Mesenchymal stem cell (in vitro differentiated cells and primary cell): ENCODE results near the gene TXNL4B.

ENCODE experiments used
- DNase-seq: peaks from one replicate; pipeline ENCODE4 v3.0.0-alpha.2; 2013
- H2AFZ ChIP-seq: one replicate; pipeline ENCODE4 v1.6.1; 2013; ENCODE audit warnings: low read depth, mild to moderate bottlenecking, control low read depth, inconsistent platforms, low read length, moderate library complexity
- H2AK5ac ChIP-seq: 2 replicates; pipeline ENCODE4 v1.6.1; 2013; ENCODE audit warnings: low read length, moderate library complexity, mild to moderate bottlenecking, inconsistent platforms; ENCODE audit not compliant: severe bottlenecking
- H2BK120ac ChIP-seq: one replicate; pipeline ENCODE4 v1.6.1; 2013; ENCODE audit warnings: low read depth, mild to moderate bottlenecking, inconsistent platforms, low read length, moderate library complexity
- H2BK12ac ChIP-seq, 2 experiments: one replicate each; pipeline ENCODE4 v1.6.1; 2013; ENCODE audit warnings: inconsistent platforms in 2 of 2, low read length in 2 of 2, mild to moderate bottlenecking in 2 of 2, moderate library complexity in 2 of 2, control low read depth in 1 of 2
- H2BK15ac ChIP-seq: one replicate; pipeline ENCODE4 v1.6.1; 2013; ENCODE audit warnings: mild to moderate bottlenecking, low read depth, inconsistent platforms; ENCODE audit not compliant: poor library complexity, severe bottlenecking
- H2BK5ac ChIP-seq: 2 replicates; pipeline ENCODE4 v1.6.1; 2013; ENCODE audit warnings: low read depth, mild to moderate bottlenecking, low read length, control low read depth, inconsistent platforms; ENCODE audit not compliant: poor library complexity, severe bottlenecking
- H3K14ac ChIP-seq, 2 experiments: one replicate each; pipeline ENCODE4 v1.6.1; 2013; ENCODE audit warnings: inconsistent platforms in 2 of 2, low read length in 2 of 2, control low read depth in 1 of 2, mild to moderate bottlenecking in 1 of 2, moderate library complexity in 1 of 2
- H3K18ac ChIP-seq, 2 experiments: one replicate each; pipeline ENCODE4 v1.6.1; 2013; ENCODE audit warnings: inconsistent platforms in 2 of 2, low read length in 2 of 2, control low read depth in 1 of 2, low read depth in 1 of 2, mild to moderate bottlenecking in 1 of 2
- H3K23ac ChIP-seq, 2 experiments: one replicate each; pipeline ENCODE4 v1.6.1; 2013; ENCODE audit warnings: inconsistent platforms in 2 of 2, low read length in 2 of 2, mild to moderate bottlenecking in 2 of 2, moderate library complexity in 2 of 2, control low read depth in 1 of 2
- H3K27ac ChIP-seq: 2 replicates; pipeline ENCODE4 v1.5.1; 2013; ENCODE audit warnings: mild to moderate bottlenecking, moderate library complexity, low read length, control low read depth, inconsistent platforms; ENCODE audit not compliant: poor library complexity, severe bottlenecking
- H3K27me3 ChIP-seq, 2 experiments: 2 replicates each; pipeline versions ENCODE4 v1.6.1 to v1.7.0; 2013; ENCODE audit warnings: low read length in 2 of 2, mild to moderate bottlenecking in 2 of 2, moderate library complexity in 2 of 2, control low read depth in 1 of 2, inconsistent platforms in 1 of 2; ENCODE audit not compliant: control insufficient read depth in 1 of 2, insufficient read depth in 1 of 2
- H3K36me3 ChIP-seq, 2 experiments: 2 replicates each; pipeline versions ENCODE4 v1.6.1 to v1.7.0; 2013; ENCODE audit warnings: low read length in 2 of 2, control low read depth in 1 of 2, inconsistent platforms in 1 of 2, low read depth in 1 of 2, mild to moderate bottlenecking in 1 of 2; ENCODE audit not compliant: insufficient read depth in 2 of 2, control insufficient read depth in 1 of 2
- H3K4ac ChIP-seq, 2 experiments: one replicate each; pipeline ENCODE4 v1.6.1; 2013; ENCODE audit warnings: inconsistent platforms in 2 of 2, low read length in 2 of 2, mild to moderate bottlenecking in 2 of 2, moderate library complexity in 2 of 2, control low read depth in 1 of 2, low read depth in 1 of 2
- H3K4me1 ChIP-seq: 2 replicates; pipeline ENCODE4 v1.6.1; 2013; ENCODE audit warnings: low read depth, low read length, control low read depth; ENCODE audit not compliant: control insufficient read depth, insufficient read depth
- H3K4me2 ChIP-seq: 2 replicates; pipeline ENCODE4 v1.6.1; 2013; ENCODE audit warnings: low read length, mild to moderate bottlenecking, inconsistent platforms; ENCODE audit not compliant: poor library complexity, severe bottlenecking
- H3K4me3 ChIP-seq, 2 experiments: 2 replicates each; pipeline versions ENCODE4 v1.5.1 to v1.7.0; 2013; ENCODE audit warnings: low read length in 2 of 2, mild to moderate bottlenecking in 2 of 2, control low read depth in 1 of 2, low read depth in 1 of 2; ENCODE audit not compliant: insufficient read depth in 1 of 2
- H3K79me1 ChIP-seq: replicated peaks from 2 replicates; pipeline ENCODE4 v1.6.1; 2013; ENCODE audit warnings: mild to moderate bottlenecking, control low read depth, low read length, inconsistent platforms; ENCODE audit not compliant: poor library complexity, severe bottlenecking
- H3K9ac ChIP-seq: 2 replicates; pipeline ENCODE4 v1.7.0; 2013; ENCODE audit warnings: mild to moderate bottlenecking, low read length, moderate library complexity
- H3K9me3 ChIP-seq: 2 replicates; pipeline ENCODE4 v1.7.0; 2013; ENCODE audit warnings: mild to moderate bottlenecking, low read length; ENCODE audit not compliant: control insufficient read depth
- H4K8ac ChIP-seq: one replicate; pipeline ENCODE4 v1.6.1; 2013; ENCODE audit warnings: inconsistent platforms, mild to moderate bottlenecking, low read length, moderate library complexity
- H4K91ac ChIP-seq: one replicate; pipeline ENCODE4 v1.6.1; 2013; ENCODE audit warnings: mild to moderate bottlenecking, low read length, inconsistent platforms
- whole genome bisulfite sequencing: methylation state at CpG from one replicate; pipeline ENCODE4 v1.1.7; 2013; ENCODE audit warnings: mixed read lengths; 5-methylcytosine and 5-hydroxymethylcytosine counted together

TXNL4B gene

GRCh38 chr16:72043539-72043938, 49.9 kb downstream of the TXNL4B start:
- H3K23ac ChIP-seq = peak overlapping the region in 1 of 2 experiments; percentile 59
- H3K4me3 ChIP-seq = no peak overlapping the region
- no peak overlapping the region for H3K4me2 ChIP-seq
- H4K91ac ChIP-seq = no peak overlapping the region
- H3K4ac ChIP-seq = no peak overlapping the region
- no peak overlapping the region for H2BK5ac ChIP-seq
- no peak overlapping the region for H2AK5ac ChIP-seq
- H2BK15ac ChIP-seq = no peak overlapping the region
- no peak overlapping the region for H3K14ac ChIP-seq
- no peak overlapping the region for H2BK12ac ChIP-seq
- no peak overlapping the region for H2BK120ac ChIP-seq
- H3K27ac ChIP-seq = no peak overlapping the region
- H3K36me3 ChIP-seq = peaks cover 8 to 26% of the 10 kb centered on the region in 2 experiments
- H3K18ac ChIP-seq = no peak overlapping the region
- no peak overlapping the region for H2AFZ ChIP-seq
- H4K8ac ChIP-seq = no peak overlapping the region
- no peaks in the 10 kb centered on the region for H3K79me1 ChIP-seq
- no peaks in the 10 kb centered on the region for H3K9me3 ChIP-seq
- no peak overlapping the region for H3K9ac ChIP-seq
- no peak for DNase-seq
- no peaks in the 10 kb centered on the region for H3K27me3 ChIP-seq
- no peaks in the 10 kb centered on the region for H3K4me1 ChIP-seq
- 100% methylated on average over 1 of the region's 1 CpG for WGBS

- H2BK15ac ChIP-seq = no peak overlapping the region
- H3K4me3 ChIP-seq = no peak overlapping the region
- no peak overlapping the region for H3K4ac ChIP-seq
- no peak overlapping the region for H2AFZ ChIP-seq
- no peak overlapping the region for H3K18ac ChIP-seq
- H3K79me1 ChIP-seq = no peaks in the 10 kb centered on the region
- H3K23ac ChIP-seq = no peak overlapping the region
- H3K9me3 ChIP-seq = no peaks in the 10 kb centered on the region
- H3K36me3 ChIP-seq = peaks cover 8 to 26% of the 10 kb centered on the region in 2 experiments
- H4K8ac ChIP-seq = no peak overlapping the region
- no peak overlapping the region for H2BK120ac ChIP-seq
- no peaks in the 10 kb centered on the region for H3K4me1 ChIP-seq
- H3K4me2 ChIP-seq = no peak overlapping the region
- H2AK5ac ChIP-seq = no peak overlapping the region
- no peak overlapping the region for H4K91ac ChIP-seq
- H3K27ac ChIP-seq = no peak overlapping the region
- no peaks in the 10 kb centered on the region for H3K27me3 ChIP-seq
- H2BK5ac ChIP-seq = no peak overlapping the region
- DNase-seq = no peak
- H3K14ac ChIP-seq = no peak overlapping the region
- no peak overlapping the region for H3K9ac ChIP-seq
- no peak overlapping the region for H2BK12ac ChIP-seq
- WGBS = 62% methylated on average over 3 of the region's 3 CpGs
These were observed 50.4 kb downstream of the TXNL4B start for GRCh38 chr16:72043058-72043457.

DNA sequence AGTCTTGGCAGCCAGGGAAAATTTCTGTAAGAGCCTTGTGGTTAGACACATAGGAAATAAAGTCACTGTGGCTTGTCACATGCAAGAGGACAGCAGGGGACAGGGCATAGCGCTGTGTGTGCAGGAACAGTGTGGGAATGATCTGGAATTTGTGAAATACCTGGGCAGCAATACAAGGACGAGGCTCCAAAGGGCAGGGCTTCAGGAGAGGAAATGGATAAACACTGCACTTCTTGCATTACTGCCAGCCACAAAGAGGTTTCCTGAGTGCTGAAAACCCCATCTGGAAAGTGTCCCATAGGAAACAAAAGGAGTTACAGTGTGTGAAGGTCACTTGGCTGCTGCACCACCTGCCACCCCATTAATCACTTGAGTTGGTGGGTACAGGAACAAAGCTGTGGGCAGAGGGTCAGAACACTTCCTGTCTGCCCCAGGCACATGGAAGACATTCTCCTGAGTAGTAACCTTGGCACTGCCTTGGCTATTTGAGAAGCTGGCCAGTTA, 51.2 kb downstream of the TXNL4B start:
- H3K27ac ChIP-seq = no peak overlapping the region
- H3K4ac ChIP-seq = no peak overlapping the region
- H2BK12ac ChIP-seq = no peak overlapping the region
- H3K9me3 ChIP-seq = no peaks in the 10 kb centered on the region
- H2AFZ ChIP-seq = no peak overlapping the region
- H3K4me1 ChIP-seq = no peaks in the 10 kb centered on the region
- no peak overlapping the region for H3K9ac ChIP-seq
- H4K91ac ChIP-seq = no peak overlapping the region
- DNase-seq = no peak
- H3K27me3 ChIP-seq = no peaks in the 10 kb centered on the region
- no peak overlapping the region for H4K8ac ChIP-seq
- H3K18ac ChIP-seq = no peak overlapping the region
- H2BK5ac ChIP-seq = no peak overlapping the region
- H3K79me1 ChIP-seq = no peaks in the 10 kb centered on the region
- no peak overlapping the region for H2BK120ac ChIP-seq
- H3K36me3 ChIP-seq = peaks cover 8 to 26% of the 10 kb centered on the region in 2 experiments
- no peak overlapping the region for H3K4me2 ChIP-seq
- no peak overlapping the region for H3K4me3 ChIP-seq
- H3K14ac ChIP-seq = no peak overlapping the region
- 61% methylated on average over 2 of the region's 2 CpGs for WGBS
- no peak overlapping the region for H2BK15ac ChIP-seq
- no peak overlapping the region for H2AK5ac ChIP-seq
- no peak overlapping the region for H3K23ac ChIP-seq

- H2BK5ac ChIP-seq = no peak overlapping the region
- peak overlapping the region; percentile 5 for H2BK120ac ChIP-seq
- no peak overlapping the region for H3K14ac ChIP-seq
- H3K36me3 ChIP-seq = no peaks in the 10 kb centered on the region
- no peak overlapping the region for H2BK15ac ChIP-seq
- no peak overlapping the region for H3K4ac ChIP-seq
- no peaks in the 10 kb centered on the region for H3K9me3 ChIP-seq
- no peak overlapping the region for H2BK12ac ChIP-seq
- H3K27me3 ChIP-seq = no peaks in the 10 kb centered on the region
- no peak overlapping the region for H3K27ac ChIP-seq
- no peak overlapping the region for H3K4me2 ChIP-seq
- H2AFZ ChIP-seq = no peak overlapping the region
- H3K4me1 ChIP-seq = no peaks in the 10 kb centered on the region
- H3K23ac ChIP-seq = no peak overlapping the region
- H3K9ac ChIP-seq = no peak overlapping the region
- no peak overlapping the region for H3K4me3 ChIP-seq
- H3K18ac ChIP-seq = no peak overlapping the region
- WGBS = 88% methylated on average over 5 of the region's 5 CpGs
- no peak overlapping the region for H2AK5ac ChIP-seq
- DNase-seq = no peak
- H3K79me1 ChIP-seq = no peaks in the 10 kb centered on the region
- H4K8ac ChIP-seq = no peak overlapping the region
- no peak overlapping the region for H4K91ac ChIP-seq
These were observed 57.3 kb downstream of the TXNL4B start for GRCh38 chr16:72036098-72036497.
